Measurements from ENCODE around the gene SYCP2. TPM values are rescaled to one million over a fixed set of nuclear protein-coding genes. Genes with fewer than 3 reads are reported as not detected.
A peak's percentile ranks its signal among the peaks of the same experiment; 100 is the strongest.
"Not testable (repeated sequence)": the region's sequence is repeated elsewhere in the genome, so short reads cannot be mapped to it uniquely, and the experiment has no call there.

The SYCP2 gene
- total and polyA plus RNA-seq, 4 donors, result 1.0 to 6.7 (median 2.5) TPM

GRCh38 chr20:59857966-59858365 is 75.5 kb downstream of the SYCP2 start:
- no peak overlapping the region for H3K27ac ChIP-seq (ENCODE audit: low read depth in 1 of 2, low read length in 1 of 2)
- H3K9ac ChIP-seq (ENCODE audit: insufficient read depth in 1 of 2, low read length in 2 of 2), result no peak overlapping the region
- no peak for ATAC-seq (ENCODE audit: insufficient read depth, low FRiP score)
- no peaks in the 10 kb centered on the region for H3K36me3 ChIP-seq (ENCODE audit: control insufficient read depth in 4 of 4, insufficient read depth in 4 of 4, low read length in 4 of 4)
- H3K4me1 ChIP-seq (ENCODE audit: control insufficient read depth in 5 of 5, insufficient read depth in 5 of 5, low read length in 5 of 5), result peaks cover 0 to under 1% (median 0%) of the 10 kb centered on the region in 5 donors
- peaks cover 0 to 4% (median 2%) of the 10 kb centered on the region in 4 donors for H3K9me3 ChIP-seq (ENCODE audit: control insufficient read depth in 4 of 4, insufficient read depth in 3 of 4, low read length in 3 of 4)
- DNase-seq, result no peak
- WGBS, 2 donors, result 95 to 96% methylated on average over 2 of the region's 2 CpGs
- peaks cover 0 to 2% (median 0%) of the 10 kb centered on the region in 3 donors for H3K27me3 ChIP-seq (ENCODE audit: control insufficient read depth in 3 of 3, insufficient read depth in 3 of 3, low read length in 2 of 3)
- H3K4me3 ChIP-seq, result no peak overlapping the region
- no peak for TF ChIP-seq CTCF (IDR thresholded peaks at IDR 0.05; ENCODE audit: control extremely low read depth, extremely low read depth)

- ATAC-seq (ENCODE audit: insufficient read depth, low FRiP score); H3K4me3 ChIP-seq: not testable (repeated sequence)
- WGBS, 2 donors, result 88 to 89% methylated on average over 5 of the region's 5 CpGs
These were observed 76.5 kb downstream of the SYCP2 start for GRCh38 chr20:59856941-59857340.

GRCh38 chr20:59856526-59856925 is 76.9 kb downstream of the SYCP2 start:
- H3K4me1 ChIP-seq (ENCODE audit: control insufficient read depth in 5 of 5, insufficient read depth in 5 of 5, low read length in 5 of 5); H3K27me3 ChIP-seq (ENCODE audit: control insufficient read depth in 3 of 3, insufficient read depth in 3 of 3, low read length in 2 of 3); H3K9me3 ChIP-seq (ENCODE audit: control insufficient read depth in 4 of 4, insufficient read depth in 3 of 4, low read length in 3 of 4); H3K9ac ChIP-seq (ENCODE audit: insufficient read depth in 1 of 2, low read length in 2 of 2); H3K4me3 ChIP-seq; H3K27ac ChIP-seq (ENCODE audit: low read depth in 1 of 2, low read length in 1 of 2); ATAC-seq (ENCODE audit: insufficient read depth, low FRiP score); H3K36me3 ChIP-seq (ENCODE audit: control insufficient read depth in 4 of 4, insufficient read depth in 4 of 4, low read length in 4 of 4); DNase-seq: not testable (repeated sequence)
- WGBS, 2 donors, result 100% methylated on average over 1 of the region's 1 CpG; no CpG with 5 or more reads in 1 of the 2 donors

More at GRCh38 chr20:59856941-59857340, 76.5 kb downstream of the SYCP2 start:
- not testable (repeated sequence) for H3K9ac ChIP-seq (ENCODE audit: insufficient read depth in 1 of 2, low read length in 2 of 2); H3K4me1 ChIP-seq (ENCODE audit: control insufficient read depth in 5 of 5, insufficient read depth in 5 of 5, low read length in 5 of 5); H3K36me3 ChIP-seq (ENCODE audit: control insufficient read depth in 4 of 4, insufficient read depth in 4 of 4, low read length in 4 of 4); H3K27me3 ChIP-seq (ENCODE audit: control insufficient read depth in 3 of 3, insufficient read depth in 3 of 3, low read length in 2 of 3); H3K9me3 ChIP-seq (ENCODE audit: control insufficient read depth in 4 of 4, insufficient read depth in 3 of 4, low read length in 3 of 4); DNase-seq; H3K27ac ChIP-seq (ENCODE audit: low read depth in 1 of 2, low read length in 1 of 2)

GRCh38 chr20:59850018-59850641 is 83.3 kb downstream of the SYCP2 start:
- DNase-seq, result peak in 2 of 3 donors; percentile 52 to 73
- Histone ChIP-seq H3K36me3 (ENCODE audit: control insufficient read depth in 4 of 4, insufficient read depth in 4 of 4, low read length in 4 of 4) (peaks cover 0 to 2% (median 0%) of the 10 kb centered on the region in 4 donors), H3K27me3 (ENCODE audit: control insufficient read depth in 3 of 3, insufficient read depth in 3 of 3, low read length in 2 of 3) (no peaks in the 10 kb centered on the region), H3K4me1 (ENCODE audit: control insufficient read depth in 5 of 5, insufficient read depth in 5 of 5, low read length in 5 of 5) (peaks cover 0 to 3% (median 0%) of the 10 kb centered on the region in 5 donors), H3K4me3 (no peak overlapping the region), H3K27ac (ENCODE audit: low read depth in 1 of 2, low read length in 1 of 2) (no peak overlapping the region), H3K9me3 (ENCODE audit: control insufficient read depth in 4 of 4, insufficient read depth in 3 of 4, low read length in 3 of 4) (no peaks in the 10 kb centered on the region), H3K9ac (ENCODE audit: insufficient read depth in 1 of 2, low read length in 2 of 2) (no peak overlapping the region)
- peak; percentile 10 for TF ChIP-seq CTCF (IDR thresholded peaks at IDR 0.05; ENCODE audit: control extremely low read depth, extremely low read depth)
- no peak for ATAC-seq (ENCODE audit: insufficient read depth, low FRiP score)
- 66 to 69% methylated on average over 7 of the region's 7 CpGs for WGBS, 2 donors
